A549 (cell line): ENCODE measurements around the gene VHLL.

Source experiments
- CEBPB ChIP-seq, 2 experiments: fragments of >200 bp in 1 of 2; sonication (Bioruptor Twin) in 1 of 2; formaldehyde crosslinking in 1 of 2; IDR thresholded peaks; 2 replicates each; pipeline ENCODE4 v1.6.1; 2012 to 2016
- CTCF ChIP-seq: fragments of >200 bp; sonication (Bioruptor Twin); formaldehyde crosslinking; IDR thresholded peaks from 3 replicates; pipeline ENCODE4 v1.5.1; 2016
- EHMT2 ChIP-seq: fragments of 200-600 bp; sonication (generic); IDR thresholded peaks from 2 replicates; pipeline ENCODE4 v1.6.1; 2016; ENCODE audit warnings: antibody characterized with exemption, low read depth, mild to moderate bottlenecking, moderate library complexity
- FOXS1 ChIP-seq: fragments of 250-450 bp; sonication (Bioruptor Pico); IDR thresholded peaks from 2 replicates; pipeline ENCODE4 v1.5.0; 2020; ENCODE audit warnings: mild to moderate bottlenecking, moderate library complexity
- KDM1A ChIP-seq: fragments of 200-600 bp; sonication (generic); IDR thresholded peaks from 2 replicates; pipeline ENCODE4 v1.6.1; 2016; ENCODE audit warnings: low read depth, mild to moderate bottlenecking
- MAFK ChIP-seq: fragments of 450-650 bp; IDR thresholded peaks from 2 replicates; pipeline ENCODE4 v1.6.1; 2014; ENCODE audit not compliant: partially characterized antibody
- MAX ChIP-seq: IDR thresholded peaks from 2 replicates; pipeline ENCODE4 v1.6.1; 2012
- PHF8 ChIP-seq: fragments of 200-600 bp; sonication (generic); IDR thresholded peaks from 2 replicates; pipeline ENCODE4 v1.6.1; 2016; ENCODE audit warnings: low read depth, mild to moderate bottlenecking, antibody characterized with exemption, moderate library complexity, borderline replicate concordance
- POLR2A ChIP-seq: IDR thresholded peaks from 2 replicates; pipeline ENCODE4 v1.6.1; 2012; ENCODE audit warnings: mild to moderate bottlenecking, low read length
- RARB ChIP-seq: fragments of 250-450 bp; sonication (Bioruptor Pico); IDR thresholded peaks from 2 replicates; pipeline ENCODE4 v1.8.0; 2021; ENCODE audit warnings: mild to moderate bottlenecking, moderate library complexity
- REST ChIP-seq: fragments of 200-600 bp; sonication (generic); IDR thresholded peaks from 2 replicates; pipeline ENCODE4 v1.6.1; 2016; ENCODE audit warnings: antibody characterized with exemption, mild to moderate bottlenecking, moderate library complexity
- RNF2 ChIP-seq: fragments of 200-600 bp; sonication (generic); IDR thresholded peaks from 2 replicates; pipeline ENCODE4 v1.6.1; 2016; ENCODE audit warnings: low read depth, mild to moderate bottlenecking, antibody characterized with exemption, moderate library complexity, borderline replicate concordance
- TF ChIP-seq, protein P1 (sequence below): fragments of 250-450 bp; sonication (Bioruptor Pico); IDR thresholded peaks from 2 replicates; pipeline ENCODE4 v1.5.0; 2021; ENCODE audit warnings: mild to moderate bottlenecking, moderate library complexity, borderline replicate concordance

DNA sequence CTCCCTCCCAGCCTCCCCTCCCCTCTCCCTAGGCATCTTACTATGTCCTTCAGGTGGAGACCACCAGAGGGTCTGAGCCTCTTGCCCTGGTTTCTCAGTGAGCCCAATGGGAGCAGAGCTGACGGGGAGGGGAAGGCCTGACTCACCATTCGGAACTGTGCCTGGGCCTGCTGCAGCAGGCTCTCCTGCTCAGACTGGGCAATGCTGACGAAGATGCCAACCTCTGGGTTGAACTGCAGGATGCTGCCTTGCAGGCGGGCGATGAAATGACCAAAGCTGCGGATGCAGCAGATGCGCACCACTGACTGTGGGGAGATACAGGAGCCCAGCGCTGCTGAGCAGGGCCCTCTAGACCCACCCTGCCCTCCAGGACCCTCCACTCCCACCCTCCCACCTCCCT lies 40.2 kb downstream of the VHLL start:
- TF ChIP-seq MAX, result no peak
- no peak for TF ChIP-seq CTCF
- no peak for TF ChIP-seq FOXS1 (CRISPR knock-in tag)
- no peak for TF ChIP-seq POLR2A
- no peak for TF ChIP-seq CEBPB (IDR thresholded peaks at IDR 0.05)
- no peak for TF ChIP-seq PHF8
- TF ChIP-seq RARB (CRISPR knock-in tag), result no peak
- no peak for TF ChIP-seq REST
- TF ChIP-seq EHMT2, result no peak
- no peak for TF ChIP-seq MAFK
- TF ChIP-seq KDM1A, result no peak
- TF ChIP-seq, protein P1, sequence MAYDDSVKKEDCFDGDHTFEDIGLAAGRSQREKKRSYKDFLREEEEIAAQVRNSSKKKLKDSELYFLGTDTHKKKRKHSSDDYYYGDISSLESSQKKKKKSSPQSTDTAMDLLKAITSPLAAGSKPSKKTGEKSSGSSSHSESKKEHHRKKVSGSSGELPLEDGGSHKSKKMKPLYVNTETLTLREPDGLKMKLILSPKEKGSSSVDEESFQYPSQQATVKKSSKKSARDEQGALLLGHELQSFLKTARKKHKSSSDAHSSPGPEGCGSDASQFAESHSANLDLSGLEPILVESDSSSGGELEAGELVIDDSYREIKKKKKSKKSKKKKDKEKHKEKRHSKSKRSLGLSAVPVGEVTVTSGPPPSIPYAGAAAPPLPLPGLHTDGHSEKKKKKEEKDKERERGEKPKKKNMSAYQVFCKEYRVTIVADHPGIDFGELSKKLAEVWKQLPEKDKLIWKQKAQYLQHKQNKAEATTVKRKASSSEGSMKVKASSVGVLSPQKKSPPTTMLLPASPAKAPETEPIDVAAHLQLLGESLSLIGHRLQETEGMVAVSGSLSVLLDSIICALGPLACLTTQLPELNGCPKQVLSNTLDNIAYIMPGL (CRISPR knock-in tag), result no peak
- no peak for TF ChIP-seq RNF2
